ENCODE results near the gene C14orf180. TPM values are rescaled to one million over a fixed set of nuclear protein-coding genes. Genes with fewer than 3 reads are reported as not detected.

The C14orf180 gene
- total RNA-seq (0.42 TPM), polyA plus RNA-seq (1.2 TPM)

GRCh38 chr14:104579507-104579906 lies at the start of gene C14orf180:
TSS of gene C14orf180 (plus strand) at chr14:104579764. CDS start at chr14:104586431, 6,667 bp downstream.
- no peak for DNase-seq (ENCODE audit: extremely low spot score)
- no peak within 1 kb of the TSS for H3K27ac ChIP-seq (ENCODE audit: low read depth)
- no peaks in the 10 kb centered on the region for H3K4me1 ChIP-seq (ENCODE audit: insufficient read depth)
- H3K4me3 ChIP-seq (ENCODE audit: low read depth, low read length), result no peak within 1 kb of the TSS
- WGBS, result 39% methylated on average over 17 of the region's 17 CpGs
- H3K36me3 ChIP-seq (ENCODE audit: insufficient read depth), result no peaks in the 10 kb centered on the region

GRCh38 chr14:104530646-104531045 lies 48.9 kb upstream of the C14orf180 start:
- no peak overlapping the region for H3K27ac ChIP-seq (ENCODE audit: low read depth)
- H3K36me3 ChIP-seq (ENCODE audit: insufficient read depth), result no peaks in the 10 kb centered on the region
- 84% methylated on average over 10 of the region's 10 CpGs for WGBS
- no peak for DNase-seq (ENCODE audit: extremely low spot score)
- no peak overlapping the region for H3K4me3 ChIP-seq (ENCODE audit: low read depth, low read length)
- no peaks in the 10 kb centered on the region for H3K4me1 ChIP-seq (ENCODE audit: insufficient read depth)

GRCh38 chr14:104531421-104532190 lies 48.0 kb upstream of the C14orf180 start:
- H3K4me3 ChIP-seq (ENCODE audit: low read depth, low read length), result no peak overlapping the region
- 61% methylated on average over 19 of the region's 19 CpGs for WGBS
- H3K36me3 ChIP-seq (ENCODE audit: insufficient read depth), result no peaks in the 10 kb centered on the region
- H3K27ac ChIP-seq (ENCODE audit: low read depth), result no peak overlapping the region
- no peak for DNase-seq (ENCODE audit: extremely low spot score)
- no peaks in the 10 kb centered on the region for H3K4me1 ChIP-seq (ENCODE audit: insufficient read depth)

DNA sequence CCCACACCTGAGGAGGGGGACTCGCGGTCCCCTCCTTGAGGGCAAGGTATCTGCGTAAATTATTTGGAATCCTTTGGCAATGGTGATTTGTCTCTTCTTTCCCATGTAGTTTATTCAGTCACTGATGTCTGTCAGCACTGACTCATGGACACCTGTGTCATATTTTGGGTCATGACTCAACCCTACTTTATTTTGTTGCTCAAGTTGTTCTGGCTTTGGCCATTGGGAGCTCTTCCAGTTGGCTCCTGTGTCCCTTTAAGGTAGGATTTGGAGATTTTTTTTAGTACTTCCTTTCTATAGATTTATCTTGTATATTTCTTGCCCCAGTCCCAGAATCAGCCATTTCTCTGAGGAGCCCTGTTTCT lies 47.4 kb upstream of the C14orf180 start:
- H3K27ac ChIP-seq (ENCODE audit: low read depth), result no peak overlapping the region
- DNase-seq (ENCODE audit: extremely low spot score), result no peak
- H3K4me3 ChIP-seq (ENCODE audit: low read depth, low read length), result no peak overlapping the region
- WGBS, result 91% methylated on average over 3 of the region's 3 CpGs
- no peaks in the 10 kb centered on the region for H3K4me1 ChIP-seq (ENCODE audit: insufficient read depth)
- H3K36me3 ChIP-seq (ENCODE audit: insufficient read depth), result no peaks in the 10 kb centered on the region

GRCh38 chr14:104534036-104534435 lies 45.5 kb upstream of the C14orf180 start:
- no peaks in the 10 kb centered on the region for H3K36me3 ChIP-seq (ENCODE audit: insufficient read depth)
- DNase-seq (ENCODE audit: extremely low spot score), result no peak
- no peak overlapping the region for H3K4me3 ChIP-seq (ENCODE audit: low read depth, low read length)
- WGBS, result 39% methylated on average over 3 of the region's 3 CpGs
- H3K27ac ChIP-seq (ENCODE audit: low read depth), result no peak overlapping the region
- no peaks in the 10 kb centered on the region for H3K4me1 ChIP-seq (ENCODE audit: insufficient read depth)

DNA sequence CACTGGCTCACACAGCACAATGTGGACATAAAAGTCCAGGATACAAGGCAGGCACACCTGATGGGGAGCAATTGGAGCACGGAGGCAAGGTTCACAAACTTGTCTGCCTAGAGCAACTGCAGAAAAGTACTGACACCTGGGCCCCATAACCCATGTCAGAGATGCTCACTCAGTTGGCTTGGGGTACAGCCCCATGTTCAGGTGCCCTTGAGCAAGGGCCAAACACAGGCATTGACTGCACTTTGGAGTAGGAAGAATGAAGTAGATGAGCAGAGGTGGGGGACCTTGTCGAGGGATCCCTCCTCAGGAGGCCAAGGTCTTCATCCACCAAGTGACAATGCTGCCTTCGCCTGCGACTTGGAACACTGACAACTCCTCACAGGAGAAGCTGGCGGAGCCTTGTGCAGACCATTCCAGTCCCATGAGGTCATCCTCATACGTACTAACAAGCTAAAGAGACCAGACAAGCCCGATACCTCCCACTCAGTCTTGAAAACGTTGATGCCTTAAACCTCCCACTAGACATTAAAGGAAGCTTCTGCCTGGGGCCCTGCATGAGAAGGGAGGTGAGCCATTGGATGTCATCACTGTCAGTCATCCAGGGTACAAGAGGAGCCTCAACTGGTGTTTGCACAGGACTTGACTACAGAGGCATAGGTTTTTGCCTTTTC lies 42.5 kb upstream of the C14orf180 start:
- Histone ChIP-seq H3K4me3 (ENCODE audit: low read depth, low read length) (no peak overlapping the region), H3K27ac (ENCODE audit: low read depth) (no peak overlapping the region), H3K4me1 (ENCODE audit: insufficient read depth) (no peaks in the 10 kb centered on the region), H3K36me3 (ENCODE audit: insufficient read depth) (no peaks in the 10 kb centered on the region)
- 28% methylated on average over 8 of the region's 8 CpGs for WGBS
- DNase-seq (ENCODE audit: extremely low spot score), result no peak

GRCh38 chr14:104537613-104537988 lies 42.0 kb upstream of the C14orf180 start:
- no peaks in the 10 kb centered on the region for H3K4me1 ChIP-seq (ENCODE audit: insufficient read depth)
- no peak overlapping the region for H3K27ac ChIP-seq (ENCODE audit: low read depth)
- WGBS, result 61% methylated on average over 3 of the region's 3 CpGs
- DNase-seq (ENCODE audit: extremely low spot score), result no peak
- no peak overlapping the region for H3K4me3 ChIP-seq (ENCODE audit: low read depth, low read length)
- no peaks in the 10 kb centered on the region for H3K36me3 ChIP-seq (ENCODE audit: insufficient read depth)

GRCh38 chr14:104541905-104542465 lies 37.6 kb upstream of the C14orf180 start:
- WGBS, result 48% methylated on average over 11 of the region's 11 CpGs
- Histone ChIP-seq H3K4me1 (ENCODE audit: insufficient read depth) (no peaks in the 10 kb centered on the region), H3K4me3 (ENCODE audit: low read depth, low read length) (no peak overlapping the region), H3K36me3 (ENCODE audit: insufficient read depth) (no peaks in the 10 kb centered on the region), H3K27ac (ENCODE audit: low read depth) (no peak overlapping the region)
- no peak for DNase-seq (ENCODE audit: extremely low spot score)

DNA sequence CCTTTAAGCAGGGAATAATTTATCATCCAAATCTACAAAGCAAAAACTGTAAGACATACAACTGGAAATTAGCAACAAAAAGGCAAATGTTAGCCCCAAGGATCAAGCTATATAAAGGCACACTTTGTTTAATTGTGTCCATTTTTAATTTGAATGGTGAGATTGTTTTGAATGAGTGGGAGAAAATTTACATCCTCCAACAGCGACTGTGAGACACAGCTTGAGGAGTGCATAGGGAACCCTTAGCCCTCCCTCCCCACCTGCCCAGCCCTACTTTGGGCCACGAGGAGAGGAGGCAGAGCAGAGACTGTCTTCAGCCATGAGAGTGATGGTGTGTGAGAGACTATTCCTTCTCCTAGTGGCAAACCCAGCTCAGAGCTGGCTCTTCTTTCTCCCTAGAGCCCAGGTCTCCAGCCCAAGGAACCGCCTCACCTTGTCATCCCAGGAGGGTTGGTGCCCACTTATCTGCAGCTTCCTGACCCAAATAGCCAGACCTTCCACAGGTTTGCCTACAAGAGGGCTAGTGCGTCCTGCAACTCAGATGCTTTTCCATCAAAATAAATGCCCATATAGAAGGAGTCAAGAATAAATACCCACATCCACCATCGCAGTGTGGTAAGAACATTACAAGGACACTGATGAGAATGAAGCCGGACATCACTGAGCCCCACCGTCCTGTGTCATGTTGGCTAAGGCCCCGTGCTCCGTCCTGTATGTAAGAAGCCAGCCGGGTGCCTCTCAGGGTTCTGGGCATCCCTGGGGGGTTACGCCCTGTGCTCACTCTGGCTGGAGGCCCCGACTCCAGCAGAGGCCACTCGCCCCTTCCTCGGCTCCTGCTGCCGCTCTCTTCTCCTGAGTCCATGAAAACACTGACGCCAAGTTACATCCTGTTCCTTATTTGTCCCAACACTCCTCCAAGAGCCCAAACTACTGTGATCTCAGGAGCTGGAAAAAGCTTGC lies 36.4 kb upstream of the C14orf180 start:
- DNase-seq (ENCODE audit: extremely low spot score), result no peak
- Histone ChIP-seq H3K4me1 (ENCODE audit: insufficient read depth) (no peaks in the 10 kb centered on the region), H3K36me3 (ENCODE audit: insufficient read depth) (no peaks in the 10 kb centered on the region), H3K4me3 (ENCODE audit: low read depth, low read length) (no peak overlapping the region), H3K27ac (ENCODE audit: low read depth) (no peak overlapping the region)
- 89% methylated on average over 16 of the region's 16 CpGs for WGBS

- H3K27ac ChIP-seq (ENCODE audit: low read depth), result no peak overlapping the region
- H3K4me1 ChIP-seq (ENCODE audit: insufficient read depth), result no peaks in the 10 kb centered on the region
- H3K36me3 ChIP-seq (ENCODE audit: insufficient read depth), result no peaks in the 10 kb centered on the region
- no peak overlapping the region for H3K4me3 ChIP-seq (ENCODE audit: low read depth, low read length)
- no peak for DNase-seq (ENCODE audit: extremely low spot score)
- 76% methylated on average over 17 of the region's 17 CpGs for WGBS
Observed at GRCh38 chr14:104544362-104544961, 35.1 kb upstream of the C14orf180 start.

DNA sequence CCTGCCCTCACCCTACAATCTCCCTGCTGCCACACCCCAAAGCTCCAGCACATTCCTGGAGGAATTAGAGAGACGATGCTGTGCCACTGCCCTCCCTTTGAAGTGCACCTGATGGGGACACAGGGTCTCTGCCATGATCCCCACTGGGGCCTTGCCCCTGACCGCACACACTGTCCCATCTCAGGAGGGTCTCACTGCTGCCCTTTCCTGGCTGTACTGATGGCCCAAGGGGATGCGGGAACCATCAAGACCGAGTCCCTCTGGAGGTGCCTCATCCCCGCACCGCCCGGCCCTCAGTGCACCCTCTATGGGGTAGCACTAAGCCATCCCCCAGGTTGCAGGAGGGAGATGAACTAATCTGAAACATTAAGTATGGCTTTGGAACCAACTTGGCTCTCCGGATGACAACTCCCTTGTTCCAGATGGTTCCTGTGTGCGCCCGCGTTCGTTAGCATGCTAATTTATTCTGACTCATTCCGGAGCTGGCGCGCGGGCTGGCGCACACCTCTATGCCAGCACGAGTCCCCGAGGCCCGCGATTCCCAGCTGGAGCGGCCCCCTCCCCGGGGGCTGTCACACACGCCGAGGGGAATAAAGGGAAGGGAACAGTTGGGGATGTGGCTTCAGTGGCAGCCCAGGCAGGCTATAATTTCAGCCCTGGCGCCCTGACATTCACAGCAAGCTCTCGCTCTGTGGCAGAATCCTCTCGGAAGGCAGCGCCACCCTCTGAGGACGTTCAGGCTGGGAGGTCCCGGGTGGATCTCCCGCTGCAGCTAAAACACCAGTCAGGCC lies 34.2 kb upstream of the C14orf180 start:
- H3K27ac ChIP-seq (ENCODE audit: low read depth), result no peak overlapping the region
- no peaks in the 10 kb centered on the region for H3K4me1 ChIP-seq (ENCODE audit: insufficient read depth)
- no peak for DNase-seq (ENCODE audit: extremely low spot score)
- H3K4me3 ChIP-seq (ENCODE audit: low read depth, low read length), result no peak overlapping the region
- WGBS, result 60% methylated on average over 32 of the region's 32 CpGs
- no peaks in the 10 kb centered on the region for H3K36me3 ChIP-seq (ENCODE audit: insufficient read depth)

DNA sequence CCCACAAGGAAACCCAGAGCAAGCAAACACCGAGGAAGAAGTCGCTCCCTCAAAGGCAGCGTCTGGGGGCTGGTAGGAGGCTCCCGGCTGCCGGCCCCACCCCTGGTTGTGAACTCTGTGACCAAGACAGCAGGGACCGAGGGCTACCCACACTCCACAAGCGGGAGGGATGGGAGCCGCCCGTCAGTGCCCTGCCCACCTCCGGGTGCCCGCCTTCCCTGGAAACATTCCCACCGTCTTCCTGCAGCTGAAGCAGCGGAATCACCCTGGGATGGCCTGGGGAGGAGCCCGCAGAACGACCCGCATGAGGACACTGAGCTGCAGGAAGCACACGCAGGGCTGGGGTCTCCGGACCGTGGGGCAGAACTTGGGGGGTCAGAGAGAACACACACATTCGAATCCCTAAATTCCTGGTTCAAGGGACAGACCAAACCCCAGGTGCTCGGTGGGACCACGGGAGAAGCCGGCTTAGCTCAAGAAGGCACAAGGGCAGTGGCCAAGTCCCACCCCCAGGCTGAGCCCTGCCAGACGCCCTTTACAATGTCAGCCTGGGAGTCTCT lies 33.5 kb upstream of the C14orf180 start:
- no peaks in the 10 kb centered on the region for H3K36me3 ChIP-seq (ENCODE audit: insufficient read depth)
- no peak overlapping the region for H3K27ac ChIP-seq (ENCODE audit: low read depth)
- DNase-seq (ENCODE audit: extremely low spot score), result no peak
- WGBS, result 12% methylated on average over 24 of the region's 24 CpGs
- H3K4me1 ChIP-seq (ENCODE audit: insufficient read depth), result no peaks in the 10 kb centered on the region
- H3K4me3 ChIP-seq (ENCODE audit: low read depth, low read length), result no peak overlapping the region

Data from urinary bladder (tissue), 4 donors.